Liver (tissue), 9 donors: ENCODE measurements around the gene EIPR1. TPM values are rescaled to one million over a fixed set of nuclear protein-coding genes. Genes with fewer than 3 reads are reported as not detected.

Source experiments
- DNase-seq: peaks from one replicate; pipeline ENCODE4 v3.0.0-alpha.2; 2017; ENCODE audit warnings: low spot score
- H3K27ac ChIP-seq, 2 donors: one replicate each; pipeline ENCODE4 v1.7.0; 2013; ENCODE audit warnings: inconsistent platforms in 2 of 2, low read length in 2 of 2, control low read depth in 1 of 2, low read depth in 1 of 2, mild to moderate bottlenecking in 1 of 2
- H3K27me3 ChIP-seq, 4 donors: one replicate each; pipeline versions ENCODE4 v1.6.1 to v1.7.0; 2013; ENCODE audit warnings: low read length in 3 of 4, inconsistent platforms in 1 of 4, mild to moderate bottlenecking in 1 of 4, moderate library complexity in 1 of 4; ENCODE audit not compliant: control insufficient read depth in 4 of 4, insufficient read depth in 4 of 4
- H3K36me3 ChIP-seq, 4 donors: one replicate each; pipeline versions ENCODE4 v1.6.1 to v1.7.0; 2013; ENCODE audit warnings: low read length in 3 of 4, mild to moderate bottlenecking in 3 of 4, low read depth in 1 of 4, moderate library complexity in 1 of 4; ENCODE audit not compliant: control insufficient read depth in 4 of 4, insufficient read depth in 3 of 4
- H3K4me1 ChIP-seq, 4 donors: one replicate each; pipeline versions ENCODE4 v1.6.1 to v1.7.0; 2013; ENCODE audit warnings: low read length in 3 of 4, mild to moderate bottlenecking in 3 of 4, moderate library complexity in 1 of 4; ENCODE audit not compliant: control insufficient read depth in 4 of 4, insufficient read depth in 4 of 4
- H3K4me3 ChIP-seq, 3 donors: one replicate each; pipeline versions ENCODE4 v1.6.1 to v1.7.0; 2013; ENCODE audit warnings: low read length in 3 of 3, control low read depth in 1 of 3, low read depth in 1 of 3, mild to moderate bottlenecking in 1 of 3
- H3K9ac ChIP-seq, 2 donors: one replicate each; pipeline ENCODE4 v1.7.0; 2013; ENCODE audit warnings: low read length in 2 of 2, mild to moderate bottlenecking in 2 of 2, moderate library complexity in 2 of 2, control low read depth in 1 of 2, low read depth in 1 of 2
- H3K9me3 ChIP-seq, 4 donors: one replicate each; pipeline versions ENCODE4 v1.6.1 to v1.7.0; 2013; ENCODE audit warnings: low read length in 3 of 4; ENCODE audit not compliant: control insufficient read depth in 4 of 4
- EGR1 ChIP-seq, 2 donors: IDR thresholded peaks; 2 replicates each; pipeline ENCODE4 v1.6.1; 2016 to 2018; ENCODE audit warnings: antibody characterized with exemption in 2 of 2, low read depth in 2 of 2
- FOXA1 ChIP-seq: IDR thresholded peaks from 2 replicates; pipeline ENCODE4 v1.6.1; 2016; ENCODE audit warnings: antibody characterized with exemption
- FOXA2 ChIP-seq: IDR thresholded peaks from 2 replicates; pipeline ENCODE4 v1.6.1; 2016; ENCODE audit warnings: antibody characterized with exemption
- HNF4G ChIP-seq: IDR thresholded peaks from 2 replicates; pipeline ENCODE4 v1.6.1; 2016; ENCODE audit warnings: antibody characterized with exemption
- JUND ChIP-seq, 2 donors: IDR thresholded peaks; 2 replicates each; pipeline ENCODE4 v1.6.1; 2016; ENCODE audit warnings: antibody characterized with exemption in 2 of 2
- NR2F2 ChIP-seq: IDR thresholded peaks from 2 replicates; pipeline ENCODE4 v1.6.1; 2016; ENCODE audit warnings: antibody characterized with exemption
- RAD21 ChIP-seq, 2 donors: IDR thresholded peaks; 2 replicates each; pipeline ENCODE4 v1.6.1; 2016; ENCODE audit warnings: antibody characterized with exemption in 2 of 2, mild to moderate bottlenecking in 2 of 2
- REST ChIP-seq: IDR thresholded peaks from 2 replicates; pipeline ENCODE4 v1.6.1; 2016; ENCODE audit warnings: antibody characterized with exemption, mild to moderate bottlenecking
- RXRA ChIP-seq, 2 donors: IDR thresholded peaks; 2 replicates each; pipeline ENCODE4 v1.6.1; 2017 to 2018; ENCODE audit warnings: antibody characterized with exemption in 2 of 2, mild to moderate bottlenecking in 1 of 2
- SP1 ChIP-seq: IDR thresholded peaks from 2 replicates; pipeline ENCODE4 v1.6.1; 2018; ENCODE audit warnings: antibody characterized with exemption, mild to moderate bottlenecking
- TAF1 ChIP-seq: conservative IDR thresholded peaks from 2 replicates; pipeline ENCODE4 v1.6.1; 2016; ENCODE audit warnings: antibody characterized with exemption, mild to moderate bottlenecking
- YY1 ChIP-seq: IDR thresholded peaks from 2 replicates; pipeline ENCODE4 v1.6.1; 2016; ENCODE audit warnings: antibody characterized with exemption, mild to moderate bottlenecking
- ZBTB33 ChIP-seq: IDR thresholded peaks from 2 replicates; pipeline ENCODE4 v1.6.1; 2016; ENCODE audit warnings: antibody characterized with exemption
- WGBS: extraction: QIAGEN DNeasy Blood & Tissue Kit; methylation state at CpG from one replicate; pipeline ENCODE4 v1.1.7; 2013; 5-methylcytosine and 5-hydroxymethylcytosine counted together
- polyA plus RNA-seq, 2 donors: library from polyadenylated mRNA; stranded (reverse) in 1 of 2; unstranded in 1 of 2; fragments of 200-250 nt in 1 of 2; fragments of >200 nt in 1 of 2; fragmentation: Nextera tagmentation in 1 of 2; extraction: Ambion mirVana in 1 of 2; gene quantifications; one replicate each; pipeline versions ENCODE4 v1.2.1 to v1.2.3, GENCODE V29; 2013 to 2015
- total RNA-seq, 2 donors: library from RNA; depleted of rRNA; stranded (reverse); fragments of >200 nt; gene quantifications; one replicate each; pipeline ENCODE4 v1.2.3, GENCODE V29; 2014
- TF ChIP-seq, protein P1 (sequence below): IDR thresholded peaks from 2 replicates; pipeline ENCODE4 v1.6.1; 2016; ENCODE audit warnings: antibody characterized with exemption
- TF ChIP-seq, protein P2 (sequence below): fragments of 150-350 bp; IDR thresholded peaks from 2 replicates; pipeline ENCODE4 v1.5.1; 2017; ENCODE audit warnings: improper control_type of control experiment, low read depth, low read length; ENCODE audit not compliant: missing input control
- donor health status: healthy.
- donor health status: healthy.
- donor health status: healthy.
- donor health status: healthy.
- donor health status: healthy.

Gene EIPR1
- total and polyA plus RNA-seq, 4 donors, result 7.6 to 12.1 (median 11.4) TPM

- TF ChIP-seq FOXA1 (no peak), EGR1 (IDR thresholded peaks at IDR 0.05; ENCODE audit: low read depth in 2 of 2) (no peak), RAD21 (IDR thresholded peaks at IDR 0.05) (no peak), FOXA2 (no peak), SP1 (no peak), YY1 (no peak), RXRA (IDR thresholded peaks at IDR 0.05) (no peak), ZBTB33 (no peak), HNF4G (no peak), NR2F2 (no peak), JUND (IDR thresholded peaks at IDR 0.05) (no peak), TAF1 (no peak)
- TF ChIP-seq, protein P1, sequence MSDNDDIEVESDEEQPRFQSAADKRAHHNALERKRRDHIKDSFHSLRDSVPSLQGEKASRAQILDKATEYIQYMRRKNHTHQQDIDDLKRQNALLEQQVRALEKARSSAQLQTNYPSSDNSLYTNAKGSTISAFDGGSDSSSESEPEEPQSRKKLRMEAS, result no peak
- TF ChIP-seq, protein P2, sequence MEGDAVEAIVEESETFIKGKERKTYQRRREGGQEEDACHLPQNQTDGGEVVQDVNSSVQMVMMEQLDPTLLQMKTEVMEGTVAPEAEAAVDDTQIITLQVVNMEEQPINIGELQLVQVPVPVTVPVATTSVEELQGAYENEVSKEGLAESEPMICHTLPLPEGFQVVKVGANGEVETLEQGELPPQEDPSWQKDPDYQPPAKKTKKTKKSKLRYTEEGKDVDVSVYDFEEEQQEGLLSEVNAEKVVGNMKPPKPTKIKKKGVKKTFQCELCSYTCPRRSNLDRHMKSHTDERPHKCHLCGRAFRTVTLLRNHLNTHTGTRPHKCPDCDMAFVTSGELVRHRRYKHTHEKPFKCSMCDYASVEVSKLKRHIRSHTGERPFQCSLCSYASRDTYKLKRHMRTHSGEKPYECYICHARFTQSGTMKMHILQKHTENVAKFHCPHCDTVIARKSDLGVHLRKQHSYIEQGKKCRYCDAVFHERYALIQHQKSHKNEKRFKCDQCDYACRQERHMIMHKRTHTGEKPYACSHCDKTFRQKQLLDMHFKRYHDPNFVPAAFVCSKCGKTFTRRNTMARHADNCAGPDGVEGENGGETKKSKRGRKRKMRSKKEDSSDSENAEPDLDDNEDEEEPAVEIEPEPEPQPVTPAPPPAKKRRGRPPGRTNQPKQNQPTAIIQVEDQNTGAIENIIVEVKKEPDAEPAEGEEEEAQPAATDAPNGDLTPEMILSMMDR, result no peak
- Histone ChIP-seq H3K9ac (no peak overlapping the region), H3K27ac (no peak overlapping the region), H3K9me3 (no peaks in the 10 kb centered on the region), H3K36me3 (peaks cover 0 to 5% (median 4%) of the 10 kb centered on the region in 4 donors), H3K4me3 (no peak overlapping the region), H3K4me1 (peaks cover 0 to 4% (median 2%) of the 10 kb centered on the region in 4 donors), H3K27me3 (no peaks in the 10 kb centered on the region)
- DNase-seq, result no peak
- WGBS, result 96% methylated on average over 9 of the region's 9 CpGs
These were observed 63.0 kb downstream of the EIPR1 start for GRCh38 chr2:3314626-3315025.

DNA sequence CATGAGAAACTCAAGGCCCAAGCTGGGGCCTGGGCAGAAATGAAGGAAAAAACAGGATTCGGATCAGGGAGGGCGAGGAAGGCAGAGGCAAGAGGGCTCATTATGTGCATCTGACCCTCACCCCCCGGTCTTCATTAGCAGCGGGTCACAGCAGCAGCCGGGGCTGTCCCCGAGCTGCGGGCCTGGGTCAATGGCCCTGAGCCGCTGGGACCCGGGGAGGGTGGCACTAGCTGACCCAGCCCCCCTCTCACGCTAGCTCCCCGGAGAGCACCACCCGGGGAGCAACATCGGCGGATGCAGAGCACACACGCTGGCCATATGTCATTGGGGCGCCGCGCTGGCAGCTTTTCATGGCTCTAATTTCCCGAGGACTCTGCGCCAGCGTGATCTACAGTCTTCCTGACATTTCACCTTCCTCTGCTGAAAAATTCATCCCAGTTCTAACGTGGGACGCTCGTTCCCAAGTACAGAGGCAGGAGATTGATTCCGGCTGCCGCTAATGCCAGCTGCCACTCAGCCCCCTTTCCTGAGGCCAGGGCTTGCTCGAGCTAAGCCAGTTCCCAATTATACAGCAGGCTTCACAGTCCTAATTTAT, 63.7 kb downstream of the EIPR1 start:
- H3K9ac ChIP-seq, result no peak overlapping the region
- peaks cover 0 to 5% (median 3%) of the 10 kb centered on the region in 4 donors for H3K36me3 ChIP-seq
- H3K27me3 ChIP-seq, result no peaks in the 10 kb centered on the region
- peaks cover 0 to 8% (median 2%) of the 10 kb centered on the region in 4 donors for H3K4me1 ChIP-seq
- DNase-seq, result no peak
- TF ChIP-seq SP1 (peak; percentile 7), RXRA (IDR thresholded peaks at IDR 0.05) (peak; percentile 34 to 40), FOXA1 (no peak), RAD21 (IDR thresholded peaks at IDR 0.05) (no peak), NR2F2 (peak; percentile 87), REST (no peak)
- WGBS, result 85% methylated on average over 27 of the region's 27 CpGs
- no peaks in the 10 kb centered on the region for H3K9me3 ChIP-seq
- no peak overlapping the region for H3K4me3 ChIP-seq
- H3K27ac ChIP-seq, result peak overlapping the region in 1 of 2 donors; percentile 36
